Pulmonary artery endothelial cell (primary cell): Measurements from ENCODE around the gene SEC23IP. TPM values are rescaled to one million over a fixed set of nuclear protein-coding genes. Genes with fewer than 3 reads are reported as not detected.

ENCODE experiments used
- total RNA-seq: library from RNA; depleted of rRNA; stranded (reverse); fragments of >200 nt; gene quantifications from 2 replicates; pipeline ENCODE4 v1.2.3, GENCODE V29; 2014

The SEC23IP gene
- total RNA-seq, 1 donor from 2014 or later, result 21.0 TPM

Other genes starting within 250 kb of the SEC23IP start
- 12.7 and 21.0 TPM in 2 replicates for gene BAG3, start 241.3 kb upstream of the SEC23IP start, total RNA-seq
- gene INPP5F, start 166.7 kb upstream of the SEC23IP start, total RNA-seq, result 20.5 and 27.6 TPM in 2 replicates
- gene MCMBP, start 19.9 kb upstream of the SEC23IP start, total RNA-seq, result 84.3 and 102 TPM in 2 replicates